HFF-Myc (cell line): ENCODE data around the gene FHIT.

Source experiments
- DNase-seq: peaks from one replicate; pipeline ENCODE4 v3.0.0-alpha.2; 2011; ENCODE audit warnings: low read depth; ENCODE audit errors: extremely low read depth
- H3K4me3 ChIP-seq: replicated peaks from 2 replicates; pipeline ENCODE4 v1.5.1; 2011; ENCODE audit warnings: low read depth, mild to moderate bottlenecking, control low read depth, low read length
- TF ChIP-seq, protein P1 (sequence below): IDR thresholded peaks from 2 replicates; pipeline ENCODE4 v1.5.1; 2012; ENCODE audit warnings: mild to moderate bottlenecking, low read depth, low read length, control low read depth; ENCODE audit errors: missing control alignments

The FHIT gene

DNA sequence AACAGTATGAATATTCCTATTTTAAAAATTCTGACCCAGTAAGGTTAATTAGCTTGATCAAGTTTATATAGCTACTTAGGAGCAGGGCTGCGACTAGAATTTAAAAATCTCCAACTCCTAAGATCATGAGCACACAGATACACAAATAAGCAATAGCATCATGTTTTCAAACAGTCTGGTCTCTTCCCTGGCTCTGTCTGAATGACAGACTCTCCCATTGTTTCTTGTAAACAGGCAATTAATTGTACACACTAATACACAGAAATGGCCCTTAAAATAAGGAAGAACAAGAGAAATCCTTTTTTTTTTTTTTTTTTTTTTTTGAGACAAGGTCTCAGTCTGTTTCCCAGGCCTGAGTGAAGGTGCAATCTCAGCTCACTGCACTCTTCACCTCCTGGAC, 1137.1 kb downstream of the FHIT start:
- TF ChIP-seq, protein P1, sequence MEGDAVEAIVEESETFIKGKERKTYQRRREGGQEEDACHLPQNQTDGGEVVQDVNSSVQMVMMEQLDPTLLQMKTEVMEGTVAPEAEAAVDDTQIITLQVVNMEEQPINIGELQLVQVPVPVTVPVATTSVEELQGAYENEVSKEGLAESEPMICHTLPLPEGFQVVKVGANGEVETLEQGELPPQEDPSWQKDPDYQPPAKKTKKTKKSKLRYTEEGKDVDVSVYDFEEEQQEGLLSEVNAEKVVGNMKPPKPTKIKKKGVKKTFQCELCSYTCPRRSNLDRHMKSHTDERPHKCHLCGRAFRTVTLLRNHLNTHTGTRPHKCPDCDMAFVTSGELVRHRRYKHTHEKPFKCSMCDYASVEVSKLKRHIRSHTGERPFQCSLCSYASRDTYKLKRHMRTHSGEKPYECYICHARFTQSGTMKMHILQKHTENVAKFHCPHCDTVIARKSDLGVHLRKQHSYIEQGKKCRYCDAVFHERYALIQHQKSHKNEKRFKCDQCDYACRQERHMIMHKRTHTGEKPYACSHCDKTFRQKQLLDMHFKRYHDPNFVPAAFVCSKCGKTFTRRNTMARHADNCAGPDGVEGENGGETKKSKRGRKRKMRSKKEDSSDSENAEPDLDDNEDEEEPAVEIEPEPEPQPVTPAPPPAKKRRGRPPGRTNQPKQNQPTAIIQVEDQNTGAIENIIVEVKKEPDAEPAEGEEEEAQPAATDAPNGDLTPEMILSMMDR = no peak
- DNase-seq = no peak
- H3K4me3 ChIP-seq = no peak overlapping the region

- DNase-seq = no peak
- TF ChIP-seq, protein P1 = no peak
- H3K4me3 ChIP-seq = no peak overlapping the region
Measured at GRCh38 chr3:60107275-60107674, 1144.0 kb downstream of the FHIT start.

GRCh38 chr3:60102154-60102553, 1149.1 kb downstream of the FHIT start:
- TF ChIP-seq, protein P1 = no peak
- no peak for DNase-seq
- H3K4me3 ChIP-seq = no peak overlapping the region

GRCh38 chr3:60101621-60102020, 1149.6 kb downstream of the FHIT start:
- no peak overlapping the region for H3K4me3 ChIP-seq
- DNase-seq = no peak
- TF ChIP-seq, protein P1 = no peak

- no peak for DNase-seq
- TF ChIP-seq, protein P1 = no peak
- H3K4me3 ChIP-seq = no peak overlapping the region
Measured at GRCh38 chr3:60096403-60096802, 1154.8 kb downstream of the FHIT start.

DNA sequence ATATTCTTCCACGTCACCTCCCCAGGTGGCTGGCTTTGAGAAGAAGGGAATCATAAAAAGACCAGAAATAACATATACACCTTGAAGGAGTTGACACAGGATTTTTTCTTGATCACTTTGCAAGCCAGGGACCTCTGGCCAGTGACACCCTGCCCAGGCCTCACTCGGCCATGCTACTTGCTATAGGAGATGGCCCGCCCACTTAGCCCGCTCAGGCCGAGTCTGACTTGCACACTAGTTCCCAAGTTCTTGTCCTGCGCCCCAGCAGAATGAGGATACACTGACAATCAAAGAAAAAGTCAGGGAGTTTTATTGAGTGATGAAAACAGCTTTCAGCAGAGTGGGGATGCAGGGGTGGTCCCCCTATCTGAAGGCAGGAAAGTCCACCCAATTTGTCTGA, 1155.3 kb downstream of the FHIT start:
- H3K4me3 ChIP-seq = no peak overlapping the region
- TF ChIP-seq, protein P1 = no peak
- no peak for DNase-seq

- no peak for DNase-seq
- no peak overlapping the region for H3K4me3 ChIP-seq
- TF ChIP-seq, protein P1 = no peak
Measured at GRCh38 chr3:60095516-60095915, 1155.7 kb downstream of the FHIT start.
